GM21737 (cell line): Measurements from ENCODE around the gene GATM.
"Not testable (repeated sequence)": the region's sequence is repeated elsewhere in the genome, so short reads cannot be mapped to it uniquely, and the experiment has no call there.

Experiments
- ATAC-seq: cut with Tn5 transposase; IDR thresholded peaks from one replicate; pipeline ENCODE4 v1.9.1; 2021; ENCODE audit warnings: mild to moderate bottlenecking, moderate library complexity; ENCODE audit not compliant: unreplicated experiment

The GATM gene

GRCh38 chr15:45355860-45356259, 22.5 kb downstream of the GATM start:
- ATAC-seq, result no peak

- no peak for ATAC-seq
Observed at GRCh38 chr15:45354711-45355110, 23.6 kb downstream of the GATM start.

GRCh38 chr15:45351227-45351626, 27.1 kb downstream of the GATM start:
- no peak for ATAC-seq

DNA sequence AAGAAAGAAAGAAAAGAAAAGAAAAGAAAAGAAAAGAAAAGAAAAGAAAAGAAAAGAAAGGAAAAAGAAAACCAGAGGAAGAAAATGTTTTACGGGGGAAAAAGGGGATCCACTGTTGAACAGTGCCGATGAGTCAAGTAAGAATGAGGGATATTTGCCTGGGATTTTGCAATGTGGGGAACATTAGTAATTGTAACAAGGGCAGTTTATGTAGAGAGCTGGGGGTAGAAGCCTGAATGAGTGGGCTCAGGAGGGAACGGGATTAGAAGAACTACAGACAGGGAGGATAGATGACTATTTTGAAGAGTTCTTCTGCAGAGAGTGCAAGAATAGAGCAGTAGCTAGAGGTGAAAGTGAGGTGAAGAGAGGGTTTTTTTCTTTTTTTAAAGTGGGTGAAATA, 28.7 kb downstream of the GATM start:
- ATAC-seq, result no peak

DNA sequence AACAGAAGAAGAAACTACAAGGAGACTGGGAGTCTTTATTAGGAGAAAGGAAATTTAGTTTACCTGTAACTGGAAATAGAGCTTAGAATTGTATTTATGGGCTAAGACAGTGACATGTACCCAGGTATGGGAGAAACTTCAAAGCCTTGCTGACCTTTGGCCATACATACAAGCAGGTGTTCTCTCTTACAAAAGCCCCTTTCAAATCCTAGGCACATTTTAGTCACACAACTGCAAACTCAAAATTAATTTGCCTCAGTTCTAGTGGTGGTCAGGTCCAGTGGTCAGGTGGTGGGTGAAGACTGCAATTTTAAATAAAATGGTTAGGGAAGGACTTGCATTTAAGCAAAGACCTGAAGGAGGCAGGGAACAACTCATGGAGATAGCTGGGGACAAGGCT, 30.4 kb downstream of the GATM start:
- ATAC-seq, result no peak

DNA sequence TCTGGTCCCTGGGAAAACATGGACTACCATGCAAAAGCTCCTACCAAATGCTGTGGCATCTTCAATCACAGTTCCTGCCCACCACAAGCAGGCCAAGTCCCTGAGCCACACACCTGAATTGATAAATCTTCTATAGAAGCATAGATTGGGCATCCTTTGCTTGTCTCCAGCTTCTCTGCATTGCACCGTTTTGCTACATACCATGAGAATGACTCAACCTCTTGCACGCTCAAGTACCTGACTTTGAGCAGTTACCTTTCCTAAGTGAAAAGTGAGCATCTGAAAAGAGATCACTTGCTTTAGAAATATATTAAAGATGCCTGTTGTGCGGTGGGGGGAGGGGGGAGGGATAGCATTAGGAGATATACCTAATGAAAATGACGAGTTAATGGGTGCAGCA, 31.3 kb downstream of the GATM start:
- no peak for ATAC-seq

GRCh38 chr15:45346381-45346780, 32.0 kb downstream of the GATM start:
- ATAC-seq, result no peak

DNA sequence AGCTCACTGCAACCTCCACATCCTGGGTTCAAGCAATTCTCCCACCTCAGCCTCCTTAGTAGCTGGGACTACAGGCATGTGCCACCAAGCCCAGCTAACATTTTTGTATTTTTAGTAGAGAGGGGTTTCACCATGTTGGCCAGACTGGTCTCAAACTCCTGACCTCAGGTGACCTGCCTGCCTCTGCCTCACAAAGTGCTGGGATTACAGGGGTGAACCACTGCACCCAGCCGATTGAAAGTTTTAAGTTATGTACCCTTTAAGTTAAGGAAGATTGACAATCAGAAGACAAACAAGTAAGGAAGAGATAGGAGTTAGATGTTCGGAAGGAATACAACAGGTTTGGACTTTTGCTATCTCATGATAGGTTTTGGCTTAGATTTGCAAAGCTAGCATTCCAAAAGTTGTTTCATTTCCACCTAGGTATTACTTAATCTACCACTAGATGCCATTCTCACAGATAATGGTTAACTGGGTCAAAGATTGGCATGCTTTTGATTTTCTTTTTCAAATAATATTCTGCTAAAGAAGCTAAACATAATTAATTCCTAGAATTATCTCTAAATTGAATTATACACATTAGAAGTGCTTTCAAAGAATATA, 35.0 kb downstream of the GATM start:
- ATAC-seq, result no peak

- no peak for ATAC-seq
Observed at GRCh38 chr15:45341790-45342189, 36.6 kb downstream of the GATM start.

DNA sequence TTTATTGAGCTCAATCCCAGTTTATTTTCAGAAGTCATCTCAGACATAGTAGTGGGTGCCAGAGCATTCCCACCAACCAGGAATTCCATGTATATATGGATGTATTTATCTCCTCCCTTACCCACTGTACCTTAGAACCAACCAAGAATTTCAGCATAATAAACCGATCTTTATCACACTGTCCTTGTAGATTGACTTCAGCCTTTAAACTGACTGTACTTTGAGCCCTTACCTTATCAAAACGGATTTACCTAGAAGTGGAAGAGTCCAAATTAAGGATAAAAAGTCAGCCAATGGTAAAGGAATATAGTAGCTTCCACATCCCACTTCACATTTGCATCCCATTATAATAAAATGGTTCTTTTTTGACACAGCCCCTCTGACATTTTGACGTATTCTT, 37.9 kb downstream of the GATM start:
- no peak for ATAC-seq

DNA sequence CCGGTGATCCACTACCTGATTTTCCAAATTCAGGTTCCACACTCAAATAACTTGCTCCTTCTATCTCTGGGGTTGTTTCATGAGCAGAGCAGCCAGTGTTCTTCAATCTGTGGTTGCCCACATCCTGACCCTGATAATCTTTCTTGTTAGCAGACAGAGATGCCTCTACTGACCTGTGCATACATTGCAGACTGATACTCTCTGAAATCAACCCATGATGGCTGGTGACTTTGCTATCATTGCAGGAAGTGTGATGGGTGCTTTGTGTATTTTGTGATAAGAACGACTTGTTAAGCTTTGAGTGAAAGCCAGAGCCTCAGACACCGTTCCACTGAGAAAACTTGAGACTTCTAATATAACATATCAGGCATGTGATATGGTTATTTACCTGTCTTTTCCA, 39.9 kb downstream of the GATM start:
- ATAC-seq, result no peak

- ATAC-seq, result no peak
Observed at GRCh38 chr15:45337224-45337623, 41.1 kb downstream of the GATM start.

- ATAC-seq, result no peak
Observed at GRCh38 chr15:45333550-45333949, 44.8 kb downstream of the GATM start.

- no peak for ATAC-seq
Observed at GRCh38 chr15:45332694-45333093, 45.6 kb downstream of the GATM start.

- no peak for ATAC-seq
Observed at GRCh38 chr15:45331972-45332371, 46.4 kb downstream of the GATM start.

DNA sequence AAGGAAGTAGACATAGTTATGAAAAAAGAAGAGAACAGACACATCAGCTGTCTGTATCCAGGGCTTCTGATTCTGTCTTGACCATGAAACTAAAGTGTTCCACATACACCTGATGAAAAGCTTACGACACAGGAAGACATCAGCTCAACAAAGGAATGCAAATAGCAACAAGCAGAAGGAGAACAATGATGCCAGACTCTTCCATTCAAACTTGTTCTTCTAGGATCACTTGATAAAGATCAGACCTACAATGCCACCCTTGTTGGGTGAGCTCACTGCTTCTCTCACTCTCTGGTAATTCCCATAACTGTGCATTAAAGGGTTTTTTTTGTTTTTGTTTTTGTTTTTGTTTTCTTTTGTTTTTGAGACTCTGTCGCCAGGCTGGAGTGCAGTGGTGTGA, 49.7 kb downstream of the GATM start:
- ATAC-seq, result no peak

- no peak for ATAC-seq
Observed at GRCh38 chr15:45326741-45327140, 51.6 kb downstream of the GATM start.

DNA sequence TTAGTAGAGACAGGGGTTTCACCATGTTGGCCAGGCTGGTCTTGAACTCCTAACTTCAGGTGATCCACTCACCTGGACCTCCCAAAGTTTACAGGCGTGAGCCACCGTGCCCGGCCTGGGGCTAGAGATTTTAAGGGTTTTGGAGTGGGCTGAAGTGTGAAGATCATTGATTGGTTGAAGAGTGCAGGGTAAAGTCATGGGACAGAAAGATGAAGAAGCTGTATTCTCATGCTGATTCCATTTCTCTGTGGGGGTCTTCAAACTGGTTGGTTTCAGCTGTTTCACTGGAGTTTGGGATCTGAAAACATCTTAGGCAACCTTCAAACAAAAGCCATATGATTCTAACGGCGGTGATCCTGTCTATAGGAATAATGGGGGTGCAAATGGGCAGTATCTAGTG, 52.1 kb downstream of the GATM start:
- ATAC-seq, result no peak

GRCh38 chr15:45320581-45321205, 57.7 kb downstream of the GATM start:
- ATAC-seq, result no peak

DNA sequence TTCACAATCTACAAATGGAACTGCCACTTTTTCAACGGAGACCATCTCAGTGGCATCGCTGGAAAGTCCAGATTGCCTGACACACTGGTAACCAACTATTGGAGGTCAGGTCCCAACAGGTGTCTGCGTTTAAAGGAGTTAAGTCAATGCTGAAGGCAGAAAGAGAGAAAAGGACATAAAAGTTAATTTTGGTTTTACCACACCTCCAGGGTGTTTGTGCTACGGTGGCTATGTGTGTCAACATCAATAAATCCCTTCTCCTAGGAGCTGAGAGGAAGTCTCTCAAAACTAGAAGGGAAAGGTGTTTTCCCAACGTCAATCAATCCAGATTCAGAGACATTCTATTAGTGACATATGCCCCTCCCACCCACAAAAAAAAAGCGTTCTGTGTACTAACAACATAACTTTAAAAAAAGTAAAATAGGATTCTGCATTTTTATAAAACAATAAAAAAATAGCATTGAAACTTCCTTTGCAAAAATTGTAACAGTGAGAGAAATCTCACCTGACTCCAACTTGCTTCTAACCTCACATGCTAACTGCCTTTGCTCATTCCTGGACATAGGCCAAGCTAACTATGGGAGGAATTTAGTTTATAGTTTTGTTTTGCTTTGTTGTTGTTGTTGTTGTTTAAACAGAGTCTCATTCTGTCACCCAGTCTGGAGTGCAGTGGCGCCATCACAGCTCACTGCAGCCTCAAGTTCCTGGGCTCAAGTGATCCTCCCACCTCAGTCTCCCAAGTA, 58.7 kb downstream of the GATM start:
- ATAC-seq, result no peak

- ATAC-seq, result no peak
Observed at GRCh38 chr15:45314960-45315359, 63.4 kb downstream of the GATM start.

GRCh38 chr15:45314117-45314516, 64.2 kb downstream of the GATM start:
- not testable (repeated sequence) for ATAC-seq
